HepG2 (cell line): ENCODE data around the gene PCIF1. TPM values are rescaled to one million over a fixed set of nuclear protein-coding genes. Genes with fewer than 3 reads are reported as not detected.

Experiments used
- ATAC-seq: fragments of 200-7000 bp; cut with Tn5 transposase; 3 replicates; pipeline ENCODE4 v1.9.1; 2020; ENCODE audit warnings: mild to moderate bottlenecking, moderate library complexity
- BruUV-seq: library from RNA; stranded (reverse); fragments of 400-500 nt; replicated peaks from 2 replicates; lab custom pipeline; 2021; lab: Mats Ljungman, UMichigan
- CTCF ChIA-PET: fragments of 300-600 bp; formaldehyde crosslinking; extraction: SDS; loops from one replicate; lab custom pipeline; 2021; ENCODE audit warnings: low total read pairs, inconsistent platforms, low intra/inter-chr PET ratio; lab: Yijun Ruan, JAX
- POLR2A ChIA-PET: fragments of 350-600 bp; sonication (Branson Sonifier 250); formaldehyde crosslinking; loops from one replicate; lab custom pipeline; 2020; ENCODE audit warnings: antibody characterized with exemption, inconsistent platforms; lab: Yijun Ruan, JAX
- DNase-seq: peaks from one replicate; pipeline ENCODE4 v3.0.0-alpha.2; 2015; ENCODE audit warnings: low spot score
- FAIRE-seq: peaks from 3 replicates; lab custom pipeline; 2011; peaks lifted over from hg19 to GRCh38; lab: Jason Lieb, UNC
- H2AFZ ChIP-seq: one replicate; pipeline ENCODE4 v1.6.1; 2011; ENCODE audit warnings: low read length, inconsistent platforms
- H3K27ac ChIP-seq: fragments of 300-600 bp; 3 replicates; pipeline ENCODE4 v1.8.0; 2011; ENCODE audit warnings: mixed run types, mild to moderate bottlenecking, mixed read lengths, low read length, inconsistent platforms; ENCODE audit not compliant: insufficient read depth; ENCODE audit errors: extremely low read length
- H3K27me3 ChIP-seq, 2 experiments: fragments of 200-600 bp in 1 of 2; 2 replicates in 1 of 2; 3 replicates in 1 of 2; pipeline versions ENCODE4 v1.6.0 to v1.8.0; 2011; ENCODE audit warnings: low read length in 2 of 2, mild to moderate bottlenecking in 2 of 2, moderate library complexity in 2 of 2, inconsistent platforms in 1 of 2; ENCODE audit not compliant: insufficient read depth in 2 of 2, control insufficient read depth in 1 of 2
- H3K36me3 ChIP-seq, 2 experiments: fragments of 200-600 bp in 1 of 2; replicated peaks in 1 of 2; 2 replicates in 1 of 2; 3 replicates in 1 of 2; pipeline versions ENCODE4 v1.5.1 to v1.8.0; 2011; ENCODE audit warnings: low read length in 2 of 2, inconsistent platforms in 1 of 2; ENCODE audit not compliant: insufficient read depth in 2 of 2, control insufficient read depth in 1 of 2
- H3K4me1 ChIP-seq: 2 replicates; pipeline ENCODE4 v1.5.1; 2012; ENCODE audit warnings: low read length, inconsistent platforms; ENCODE audit not compliant: insufficient read depth
- H3K4me2 ChIP-seq: 2 replicates; pipeline ENCODE4 v1.6.0; 2011; ENCODE audit warnings: low read depth, low read length, inconsistent platforms
- H3K4me3 ChIP-seq, 3 experiments: fragments of 200-600 bp in 1 of 3; sonication (generic), shearing (Covaris generic) in 1 of 3; replicated peaks in 1 of 3; 2 replicates each; pipeline ENCODE4 v1.5.1; 2011 to 2016; ENCODE audit warnings: low read length in 3 of 3, inconsistent platforms in 2 of 3, low read depth in 2 of 3, mild to moderate bottlenecking in 2 of 3, control low read depth in 1 of 3, mixed read lengths in 1 of 3; ENCODE audit not compliant: insufficient read depth in 1 of 3
- H3K79me2 ChIP-seq: one replicate; pipeline ENCODE4 v1.6.1; 2011; ENCODE audit warnings: low read length, inconsistent platforms; ENCODE audit not compliant: insufficient read depth
- H3K9ac ChIP-seq: 2 replicates; pipeline ENCODE4 v1.6.0; 2011; ENCODE audit warnings: mild to moderate bottlenecking, low read depth, low read length, inconsistent platforms; ENCODE audit not compliant: insufficient read depth
- H3K9me3 ChIP-seq: 2 replicates; pipeline ENCODE4 v1.5.1; 2012; ENCODE audit warnings: mild to moderate bottlenecking, low read length
- H4K20me1 ChIP-seq: 2 replicates; pipeline ENCODE4 v1.6.0; 2011; ENCODE audit warnings: inconsistent platforms, mild to moderate bottlenecking, low read length, moderate library complexity; ENCODE audit not compliant: insufficient read depth
- ARID2 ChIP-seq: sonication (generic); formaldehyde crosslinking; IDR thresholded peaks from 2 replicates; pipeline ENCODE4 v1.8.1; 2022; ENCODE audit warnings: mild to moderate bottlenecking, missing genetic modification reagents, borderline replicate concordance
- FOSL2 ChIP-seq: sonication (generic); formaldehyde crosslinking; IDR thresholded peaks from 2 replicates; pipeline ENCODE4 v1.4.0; 2020; ENCODE audit warnings: missing genetic modification reagents
- MAFF ChIP-seq: IDR thresholded peaks from 2 replicates; pipeline ENCODE4 v1.6.1; 2011; ENCODE audit warnings: low read depth, low read length, improper control_type of control experiment
- MAFK ChIP-seq, 2 experiments: IDR thresholded peaks in 1 of 2; conservative IDR thresholded peaks in 1 of 2; 2 replicates each; pipeline ENCODE4 v1.6.1; 2011; ENCODE audit warnings: improper control_type of control experiment in 2 of 2, low read length in 2 of 2
- PCBP1 ChIP-seq: fragments of 200-400 bp; formaldehyde crosslinking; IDR thresholded peaks from 2 replicates; pipeline ENCODE4 v1.6.1; 2017; ENCODE audit warnings: mild to moderate bottlenecking, low read depth, low read length, borderline replicate concordance
- U2AF2 ChIP-seq: fragments of 200-400 bp; formaldehyde crosslinking; IDR thresholded peaks from 2 replicates; pipeline ENCODE4 v1.6.1; 2017; ENCODE audit warnings: low read depth, mild to moderate bottlenecking, low read length
- ZMYM3 ChIP-seq: sonication (generic); formaldehyde crosslinking; IDR thresholded peaks from 2 replicates; pipeline ENCODE4 v1.5.1; 2020; ENCODE audit warnings: mild to moderate bottlenecking, missing genetic modification reagents
- ZNF629 ChIP-seq: sonication (generic); formaldehyde crosslinking; conservative IDR thresholded peaks from 2 replicates; pipeline ENCODE4 v1.5.0; 2020; ENCODE audit warnings: missing genetic modification reagents
- WGBS: methylation state at CpG from one replicate; pipeline ENCODE4 v1.1.6; 2017; ENCODE audit warnings: low lambda C conversion rate; 5-methylcytosine and 5-hydroxymethylcytosine counted together
- in situ Hi-C: cut with HindIII; loops from 2 replicates; pipeline ENCODE4 v1.10.0; 2017; ENCODE audit warnings: low pct_unique_long_range_greater_than_20kb; ENCODE audit not compliant: extremely low pct_ligation_motif_present
- intact Hi-C: fragments of 100-400 bp; cut with micrococcal nuclease; formaldehyde crosslinking; loops from one replicate; pipeline ENCODE4 v1.10.0; 2022; ENCODE audit not compliant: unreplicated experiment
- polyA plus RNA-seq, 8 experiments: library from polyadenylated mRNA; depleted of rRNA in 3 of 8; stranded (reverse) in 7 of 8; unstranded in 1 of 8; fragments of >200 nt; fragmentation: Illumina TruSeq in 4 of 8; extraction: Trizol in 4 of 8; gene quantifications; 2 replicates each; pipeline versions ENCODE4 v1.2.1 to v1.2.3, GENCODE V29; 2011 to 2016; ENCODE audit warnings: low read depth in 4 of 8, missing spikeins in 1 of 8, mixed read lengths in 1 of 8; ENCODE audit not compliant: insufficient read depth in 1 of 8
- total RNA-seq, 5 experiments: library from RNA; depleted of rRNA; stranded (reverse); fragments of >200 nt; fragmentation: Illumina TruSeq; extraction: Trizol; gene quantifications; 2 replicates each; pipeline ENCODE4 v1.2.3, GENCODE V29; 2016; ENCODE audit warnings: low read depth in 1 of 5

PCIF1 gene
- total and polyA plus RNA-seq, 2 of the 13 experiments (the other 11 are each of a cell fraction or from before 2014, with no cell fraction given), result 20.9 to 24.4 TPM

DNA sequence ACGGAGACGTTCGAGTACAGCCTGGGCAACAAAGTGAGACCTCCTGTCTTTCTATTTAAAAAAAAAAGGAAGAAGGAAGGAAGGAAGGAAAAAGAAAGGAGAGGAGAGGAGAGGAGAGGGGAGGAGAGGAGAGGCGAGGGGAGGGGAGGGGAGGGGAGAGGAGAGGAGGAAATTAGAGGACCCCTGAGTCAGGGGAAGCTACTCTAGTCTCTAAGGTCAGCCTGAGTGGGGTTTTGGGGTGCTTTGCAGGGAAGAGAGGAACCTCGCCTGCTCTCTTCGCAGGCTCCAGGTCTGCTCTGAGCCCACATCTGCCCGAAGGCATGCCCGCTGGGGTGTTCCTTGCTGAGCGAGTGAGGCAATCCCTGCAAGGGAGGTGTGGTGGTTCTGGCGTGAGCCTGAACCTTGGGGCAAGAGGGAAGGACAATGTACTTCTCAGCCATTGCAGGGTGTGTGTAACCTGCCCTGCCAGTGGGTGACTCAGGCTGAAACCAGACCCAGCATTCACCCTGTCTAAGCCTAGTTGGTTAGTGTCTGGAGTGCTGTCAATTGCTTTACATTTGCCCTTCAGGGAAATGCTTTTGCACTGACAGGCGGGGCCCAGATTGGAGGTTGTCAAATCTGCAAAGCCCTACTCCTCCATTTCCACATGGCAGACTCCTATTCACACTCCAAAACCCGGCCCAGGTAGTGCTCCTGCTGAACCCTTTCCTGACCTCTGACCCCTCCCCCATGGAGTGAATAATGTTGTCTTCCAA lies 58.9 kb downstream of the PCIF1 start (continued):
- TF ChIP-seq FOSL2 (CRISPR knock-in tag) (peak; percentile 53; the same call in 1 of the 2 replicates), PCBP1 (peak; percentile 69; the same call in 1 of the 2 replicates), ZMYM3 (0 out of 2 replicates have a peak, but pooled peaks have one; percentile 35), U2AF2 (no peak)
- TF ChIP-seq, all 625 proteins: peak for 26

DNA sequence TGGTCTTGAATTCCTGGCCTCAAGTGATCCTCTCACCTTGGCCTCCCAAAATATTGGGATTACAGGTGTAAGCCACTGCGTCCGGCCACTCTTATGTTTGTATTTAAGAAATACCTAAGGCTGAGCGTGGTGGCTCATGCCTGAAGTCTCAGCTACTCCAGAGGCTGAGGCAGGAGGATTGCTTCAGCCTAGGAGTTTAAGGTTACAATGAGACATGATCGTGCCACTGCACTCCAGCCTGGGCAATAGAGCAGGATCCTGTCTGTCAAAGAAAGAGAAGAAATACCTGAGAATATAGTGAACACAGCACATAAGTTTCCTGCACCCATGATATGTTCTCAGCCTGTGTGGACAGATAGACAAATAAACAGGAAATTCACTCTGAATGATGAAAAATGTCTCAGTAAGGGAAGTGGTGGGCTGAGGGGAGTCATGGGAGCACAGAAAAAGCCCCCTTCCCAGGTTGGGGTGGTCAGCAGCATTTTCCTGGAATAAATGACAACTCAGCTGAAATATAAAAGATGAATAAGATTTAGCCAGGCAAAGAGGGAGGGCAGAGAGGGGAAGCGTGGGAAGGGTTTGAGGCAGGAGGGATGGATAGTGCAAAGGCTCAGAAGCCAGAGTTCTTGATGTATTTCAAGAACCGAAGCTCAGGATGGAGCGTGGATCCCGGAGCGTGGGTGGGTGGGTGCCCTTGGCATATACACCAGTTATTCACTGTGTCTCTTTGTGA lies 60.4 kb downstream of the PCIF1 start:
- peak; percentile 30; the same call in 1 of the 2 replicates for TF ChIP-seq MAFF
- TF ChIP-seq MAFK (conservative IDR thresholded peaks at IDR 0.05 in 1 of 2, IDR thresholded peaks at IDR 0.05 in 1 of 2; ENCODE audit: low read length in 2 of 2), result peak in 1 of 2 experiments; percentile 54; a peak in 2 of 4 replicates
- TF ChIP-seq ZNF629 (CRISPR knock-in tag), result no peak
- no peak for TF ChIP-seq ARID2 (CRISPR knock-in tag)
- TF ChIP-seq, all 625 proteins: peak for 2
- FAIRE-seq (no peak), ATAC-seq (no peak), DNase-seq (no peak)
- no TSS peak for BruUV-seq
- Histone ChIP-seq H4K20me1 (no peaks in the 10 kb centered on the region), H3K9me3 (no peaks in the 10 kb centered on the region), H3K36me3 (no peaks in the 10 kb centered on the region), H3K4me2 (no peak overlapping the region), H3K9ac (no peak overlapping the region), H3K27me3 (peaks cover 6 to 31% of the 10 kb centered on the region in 2 experiments), H3K27ac (no peak overlapping the region), H3K79me2 (no peaks in the 10 kb centered on the region), H3K4me1 (peaks cover 13% of the 10 kb centered on the region), H2AFZ (no peak overlapping the region), H3K4me3 (no peak overlapping the region)
- 17% methylated on average over 9 of the region's 9 CpGs for WGBS
- intact Hi-C loops (no loop called here), in situ Hi-C loops (no loop called here)
- ChIA-PET POLR2A (no interaction called here), CTCF (no interaction called here)
